Glomerular endothelial cell (primary cell): ENCODE results near the gene NDUFB10. TPM values are rescaled to one million over a fixed set of nuclear protein-coding genes. Genes with fewer than 3 reads are reported as not detected.

Experiments
- total RNA-seq: library from RNA; depleted of rRNA; stranded (reverse); fragments of >200 nt; gene quantifications from 2 replicates; pipeline ENCODE4 v1.2.3, GENCODE V29; 2015

NDUFB10 gene
- total RNA-seq, 1 donor from 2014 or later, result 262 TPM

Other genes starting within 250 kb of the NDUFB10 start
- gene NME3, start 188.0 kb upstream of the NDUFB10 start, total RNA-seq, result 70.4 and 72.6 TPM in 2 replicates
- gene EME2, start 186.7 kb upstream of the NDUFB10 start, total RNA-seq, result 6.1 and 8.8 TPM in 2 replicates
- 105 and 120 TPM in 2 replicates for gene MRPS34, start 186.4 kb upstream of the NDUFB10 start, total RNA-seq
- 36.2 and 63.6 TPM in 2 replicates for gene SPSB3, start 177.0 kb upstream of the NDUFB10 start, total RNA-seq
- 114 and 135 TPM in 2 replicates for gene NUBP2, start 176.6 kb upstream of the NDUFB10 start, total RNA-seq
- gene IGFALS, start 165.8 kb upstream of the NDUFB10 start, total RNA-seq, result not detected in 2 replicates
- gene HAGH, start 132.7 kb upstream of the NDUFB10 start, total RNA-seq, result 91.5 and 116 TPM in 2 replicates
- 60.7 and 62.9 TPM in 2 replicates for gene FAHD1, start 132.3 kb upstream of the NDUFB10 start, total RNA-seq
- gene MEIOB, start 87.4 kb upstream of the NDUFB10 start, total RNA-seq, result 0.10 and 0.88 TPM in 2 replicates
- gene HS3ST6, start 41.1 kb upstream of the NDUFB10 start, total RNA-seq, result not detected in 2 replicates
- gene MSRB1, start 16.3 kb upstream of the NDUFB10 start, total RNA-seq, result 12.8 and 18.4 TPM in 2 replicates
- not detected in 2 replicates for gene RPL3L, start 4.8 kb upstream of the NDUFB10 start, total RNA-seq
- 2,366 and 3,192 TPM in 2 replicates for gene RPS2, start 5.3 kb downstream of the NDUFB10 start, total RNA-seq
- not detected in 2 replicates for gene RNF151, start 7.3 kb downstream of the NDUFB10 start, total RNA-seq
- gene TBL3, start 12.5 kb downstream of the NDUFB10 start, total RNA-seq, result 50.7 and 59.4 TPM in 2 replicates
- 0.58 TPM in 1 of 2 replicates, not detected in the other for gene NOXO1, start 21.9 kb downstream of the NDUFB10 start, total RNA-seq
- 18.7 and 22.2 TPM in 2 replicates for gene GFER, start 24.7 kb downstream of the NDUFB10 start, total RNA-seq
- gene SYNGR3, start 30.4 kb downstream of the NDUFB10 start, total RNA-seq, result 5.6 and 9.6 TPM in 2 replicates
- 60.8 and 83.9 TPM in 2 replicates for gene ZNF598, start 50.3 kb downstream of the NDUFB10 start, total RNA-seq
- 0.35 and 1.0 TPM in 2 replicates for gene NPW, start 60.2 kb downstream of the NDUFB10 start, total RNA-seq
- 49.5 and 94.2 TPM in 2 replicates for gene NHERF2, start 67.4 kb downstream of the NDUFB10 start, total RNA-seq
- 22.6 and 30.5 TPM in 2 replicates for gene NTHL1, start 88.3 kb downstream of the NDUFB10 start, total RNA-seq
- gene TSC2, start 88.4 kb downstream of the NDUFB10 start, total RNA-seq, result 56.5 and 83.0 TPM in 2 replicates
- gene PKD1, start 176.4 kb downstream of the NDUFB10 start, total RNA-seq, result 62.4 and 147 TPM in 2 replicates
- 0.48 and 1.3 TPM in 2 replicates for gene RAB26, start 189.1 kb downstream of the NDUFB10 start, total RNA-seq
- gene TRAF7, start 196.2 kb downstream of the NDUFB10 start, total RNA-seq, result 88.4 and 102 TPM in 2 replicates
- 0.10 and 0.18 TPM in 2 replicates for gene CASKIN1, start 237.1 kb downstream of the NDUFB10 start, total RNA-seq
- gene MLST8, start 245.9 kb downstream of the NDUFB10 start, total RNA-seq, result 63.4 and 63.9 TPM in 2 replicates